ENCODE data around the gene SHF. TPM values are rescaled to one million over a fixed set of nuclear protein-coding genes. Genes with fewer than 3 reads are reported as not detected.
A peak's percentile ranks its signal among the peaks of the same experiment; 100 is the strongest.

SHF gene
- total and polyA plus RNA-seq, 2 of the 8 experiments (the other 6 are each of a cell fraction or from before 2014, with no cell fraction given) = 13.1 to 26.7 TPM

GRCh38 chr15:45134682-45135604 is 52.8 kb downstream of the SHF start:
- Histone ChIP-seq H4K20me1 (replicated peaks in 1 of 2; ENCODE audit: control insufficient read depth in 1 of 2, insufficient read depth in 2 of 2, low read length in 2 of 2) (peaks cover 0 to 2% of the 10 kb centered on the region in 2 experiments), H3K4me3 (ENCODE audit: extremely low read depth in 1 of 4, insufficient read depth in 2 of 4, low read depth in 3 of 4, low read length in 4 of 4) (peak overlapping the region; percentile 8 to 57 (median 36); a peak in 7 of 8 replicates), H3K56ac (replicated peaks; ENCODE audit: insufficient read length, low read depth, low read length) (no peak overlapping the region), H3K23ac (ENCODE audit: insufficient read length) (no peak overlapping the region), H3K79me1 (ENCODE audit: low read depth, low read length) (no peaks in the 10 kb centered on the region), H2AK5ac (ENCODE audit: low read depth, low read length) (no peak overlapping the region), H3K14ac (ENCODE audit: insufficient read length) (no peak overlapping the region), H3K79me2 (ENCODE audit: control insufficient read depth in 1 of 2, insufficient read depth in 2 of 2, low read length in 2 of 2) (no peaks in the 10 kb centered on the region), H3K4ac (replicated peaks; ENCODE audit: insufficient read length, low read depth, low read length) (no peak overlapping the region), H2AFZ (ENCODE audit: low read length) (0 out of 2 replicates have a peak overlapping the region, but pooled peaks have one; percentile 69), H3K27ac (ENCODE audit: low read depth, low read length) (no peak overlapping the region), H3K9me3 (ENCODE audit: insufficient read depth in 2 of 2, low read depth in 1 of 2, low read length in 1 of 2) (no peaks in the 10 kb centered on the region), H2BK20ac (ENCODE audit: low read length) (no peak overlapping the region), H2BK5ac (ENCODE audit: low read depth, low read length) (no peak overlapping the region), H2BK15ac (ENCODE audit: low read length) (peak overlapping the region; percentile 66; the same call in 1 of the 2 replicates), H3K4me1 (replicated peaks in 1 of 4; ENCODE audit: control insufficient read depth in 3 of 4, insufficient read depth in 4 of 4, low read length in 3 of 4) (peaks cover 0 to 8% (median 6%) of the 10 kb centered on the region in 4 experiments; a peak in 5 of 7 replicates), H4K5ac (ENCODE audit: insufficient read length, low read depth, low read length) (no peak overlapping the region), H4K91ac (replicated peaks; ENCODE audit: insufficient read length, low read length) (no peak overlapping the region), H3K4me2 (ENCODE audit: insufficient read depth in 1 of 2, low read depth in 2 of 2, low read length in 2 of 2) (peak overlapping the region; percentile 53 to 74), H3K23me2 (ENCODE audit: low read depth, low read length) (no peaks in the 10 kb centered on the region), H2BK12ac (ENCODE audit: low read depth, low read length) (peak overlapping the region; percentile 20; the same call in 1 of the 2 replicates), H3K18ac (ENCODE audit: extremely low read depth, low read length) (peak overlapping the region; percentile 71), H2BK120ac (replicated peaks; ENCODE audit: low read depth, low read length) (no peak overlapping the region), H3K9ac (replicated peaks in 1 of 4; ENCODE audit: extremely low read depth in 1 of 4, low read depth in 3 of 4, low read length in 3 of 4) (no peak overlapping the region; a peak in 1 of 7 replicates), H3K36me3 (ENCODE audit: control insufficient read depth in 2 of 4, insufficient read depth in 4 of 4, low read length in 3 of 4) (no peaks in the 10 kb centered on the region), H4K8ac (ENCODE audit: extremely low read depth, insufficient read depth, low read length) (no peak overlapping the region), H3K27me3 (replicated peaks in 1 of 4; ENCODE audit: control insufficient read depth in 3 of 4, extremely low read depth in 1 of 4, insufficient read depth in 3 of 4, low read length in 3 of 4) (peaks cover 59 to 76% (median 68%) of the 10 kb centered on the region in 4 experiments)
- ChIA-PET POLR2A (ENCODE audit: partially characterized antibody) (interaction anchor here (1.2 to 1.9 kb wide), 5 partner anchors 12 to 66 kb away, joined by 3 to 4 read pairs (median 4); no protein-coding TSS in a partner anchor), CTCF (ENCODE audit: partially characterized antibody) (interaction anchor here (1.1 to 7.9 kb wide), 6 partner anchors 8 to 21 kb away, joined by 3 to 45 read pairs (median 16); partner anchors contain the start of genes DUOX2 and DUOXA2)
- DNase-seq (ENCODE audit: low read depth in 1 of 2, low spot score in 2 of 2) (peak in 1 of 2 experiments; percentile 71), FAIRE-seq (no peak)
- 32% methylated on average over 9 of the region's 57 CpGs; no CpG with 5 or more reads in 1 of the 2 experiments for WGBS, 2 experiments (ENCODE audit: extremely low coverage in 1 of 2, insufficient coverage in 1 of 2, insufficient read length in 1 of 2, insufficient replicate concordance in 2 of 2, low coverage in 1 of 2, low lambda C conversion rate in 2 of 2, missing lambda C conversion rate in 1 of 2)
- peak; percentile 63; the same call in 1 of the 2 replicates for TF ChIP-seq YY1 (IDR thresholded peaks at IDR 0.05; ENCODE audit: low read depth, low read length)
- TF ChIP-seq EZH2 (IDR thresholded peaks at IDR 0.05; ENCODE audit: low read depth, low read length, severe bottlenecking) = peak; percentile 69
- no peak for TF ChIP-seq SP4 (IDR thresholded peaks at IDR 0.05; ENCODE audit: low read length)
- peak; percentile 56 for TF ChIP-seq SUZ12 (IDR thresholded peaks at IDR 0.05; ENCODE audit: low read length)
- TF ChIP-seq, protein P1, sequence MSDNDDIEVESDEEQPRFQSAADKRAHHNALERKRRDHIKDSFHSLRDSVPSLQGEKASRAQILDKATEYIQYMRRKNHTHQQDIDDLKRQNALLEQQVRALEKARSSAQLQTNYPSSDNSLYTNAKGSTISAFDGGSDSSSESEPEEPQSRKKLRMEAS (IDR thresholded peaks at IDR 0.05) = peak; percentile 73
- TF ChIP-seq TEAD4 (IDR thresholded peaks at IDR 0.05; ENCODE audit: low read depth, low read length) = peak; percentile 53; the same call in 1 of the 2 replicates
- TF ChIP-seq, protein P2, sequence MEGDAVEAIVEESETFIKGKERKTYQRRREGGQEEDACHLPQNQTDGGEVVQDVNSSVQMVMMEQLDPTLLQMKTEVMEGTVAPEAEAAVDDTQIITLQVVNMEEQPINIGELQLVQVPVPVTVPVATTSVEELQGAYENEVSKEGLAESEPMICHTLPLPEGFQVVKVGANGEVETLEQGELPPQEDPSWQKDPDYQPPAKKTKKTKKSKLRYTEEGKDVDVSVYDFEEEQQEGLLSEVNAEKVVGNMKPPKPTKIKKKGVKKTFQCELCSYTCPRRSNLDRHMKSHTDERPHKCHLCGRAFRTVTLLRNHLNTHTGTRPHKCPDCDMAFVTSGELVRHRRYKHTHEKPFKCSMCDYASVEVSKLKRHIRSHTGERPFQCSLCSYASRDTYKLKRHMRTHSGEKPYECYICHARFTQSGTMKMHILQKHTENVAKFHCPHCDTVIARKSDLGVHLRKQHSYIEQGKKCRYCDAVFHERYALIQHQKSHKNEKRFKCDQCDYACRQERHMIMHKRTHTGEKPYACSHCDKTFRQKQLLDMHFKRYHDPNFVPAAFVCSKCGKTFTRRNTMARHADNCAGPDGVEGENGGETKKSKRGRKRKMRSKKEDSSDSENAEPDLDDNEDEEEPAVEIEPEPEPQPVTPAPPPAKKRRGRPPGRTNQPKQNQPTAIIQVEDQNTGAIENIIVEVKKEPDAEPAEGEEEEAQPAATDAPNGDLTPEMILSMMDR (IDR thresholded peaks at IDR 0.05; ENCODE audit: control extremely low read depth in 1 of 3, insufficient read depth in 1 of 3, low read depth in 1 of 3, low read length in 3 of 3) = peak; percentile 4 to 25 (median 18); a peak in 3 of 4 replicates
